GM19395 (cell line): ENCODE results near the gene ARHGAP28.
"Not testable (repeated sequence)": the region's sequence is repeated elsewhere in the genome, so short reads cannot be mapped to it uniquely, and the experiment has no call there.

Source experiments
- ATAC-seq: cut with Tn5 transposase; IDR thresholded peaks from one replicate; pipeline ENCODE4 v1.9.1; 2021; ENCODE audit warnings: mild to moderate bottlenecking, moderate library complexity; ENCODE audit not compliant: unreplicated experiment

The ARHGAP28 gene

GRCh38 chr18:6811816-6812215, 82.3 kb downstream of the ARHGAP28 start:
- no peak for ATAC-seq

GRCh38 chr18:6814882-6815425, 85.4 kb downstream of the ARHGAP28 start:
- ATAC-seq: no peak

- ATAC-seq: no peak
Measured at GRCh38 chr18:6816154-6816553, 86.6 kb downstream of the ARHGAP28 start.

- ATAC-seq: no peak
Measured at GRCh38 chr18:6819332-6819731, 89.8 kb downstream of the ARHGAP28 start.

GRCh38 chr18:6820314-6820713, 90.8 kb downstream of the ARHGAP28 start:
- ATAC-seq: no peak

GRCh38 chr18:6821356-6821755, 91.8 kb downstream of the ARHGAP28 start:
- no peak for ATAC-seq

- ATAC-seq: not testable (repeated sequence)
Measured at GRCh38 chr18:6827161-6827560, 97.6 kb downstream of the ARHGAP28 start.

- not testable (repeated sequence) for ATAC-seq
Measured at GRCh38 chr18:6827566-6827965, 98.0 kb downstream of the ARHGAP28 start.

- ATAC-seq: no peak
Measured at GRCh38 chr18:6830916-6831315, 101.4 kb downstream of the ARHGAP28 start.

GRCh38 chr18:6835345-6835744, 105.8 kb downstream of the ARHGAP28 start:
- no peak for ATAC-seq

- ATAC-seq: no peak
Measured at GRCh38 chr18:6836331-6836730, 106.8 kb downstream of the ARHGAP28 start.

- ATAC-seq: no peak
Measured at GRCh38 chr18:6837904-6838303, 108.4 kb downstream of the ARHGAP28 start.

- ATAC-seq: no peak
Measured at GRCh38 chr18:6842081-6842480, 112.6 kb downstream of the ARHGAP28 start.

- ATAC-seq: no peak
Measured at GRCh38 chr18:6843308-6843707, 113.8 kb downstream of the ARHGAP28 start.

- ATAC-seq: not testable (repeated sequence)
Measured at GRCh38 chr18:6845521-6845920, 116.0 kb downstream of the ARHGAP28 start.

GRCh38 chr18:6850396-6850795, 120.9 kb downstream of the ARHGAP28 start:
- ATAC-seq: no peak

GRCh38 chr18:6851480-6851879, 122.0 kb downstream of the ARHGAP28 start:
- no peak for ATAC-seq

- no peak for ATAC-seq
Measured at GRCh38 chr18:6854811-6855210, 125.3 kb downstream of the ARHGAP28 start.

- no peak for ATAC-seq
Measured at GRCh38 chr18:6855767-6856166, 126.3 kb downstream of the ARHGAP28 start.

- no peak for ATAC-seq
Measured at GRCh38 chr18:6857300-6857699, 127.8 kb downstream of the ARHGAP28 start.

- no peak for ATAC-seq
Measured at GRCh38 chr18:6859676-6860422, 130.3 kb downstream of the ARHGAP28 start.

GRCh38 chr18:6860804-6861448, 131.4 kb downstream of the ARHGAP28 start:
- ATAC-seq: no peak
